ENCODE data around the gene ARF1.

GRCh38 chr1:228068359-228068758, 14.1 kb upstream of the ARF1 start:
- TF ChIP-seq ATF3 (CRISPR knock-in tag; conservative IDR thresholded peaks at IDR 0.05) (no peak), NFE2L1 (CRISPR knock-in tag; IDR thresholded peaks at IDR 0.05) (no peak), CTCF (IDR thresholded peaks at IDR 0.05) (no peak), CBFB (CRISPR knock-in tag; IDR thresholded peaks at IDR 0.05; ENCODE audit: low read depth) (no peak), E2F5 (CRISPR knock-in tag; IDR thresholded peaks at IDR 0.05) (no peak), HMGA2 (CRISPR knock-in tag; IDR thresholded peaks at IDR 0.05) (no peak), HMGXB4 (CRISPR knock-in tag; IDR thresholded peaks at IDR 0.05) (no peak), FOXP4 (CRISPR knock-in tag; IDR thresholded peaks at IDR 0.05) (no peak), PREB (CRISPR knock-in tag; IDR thresholded peaks at IDR 0.05; ENCODE audit: borderline replicate concordance) (no peak)

Data from WTC11 (cell line).